Adrenal gland (tissue), 12 donors: ENCODE results near the gene KDM2B. TPM values are rescaled to one million over a fixed set of nuclear protein-coding genes. Genes with fewer than 3 reads are reported as not detected.

ENCODE experiments used
- DNase-seq, 7 donors: peaks; one replicate each; pipeline ENCODE4 v3.0.0-alpha.2; 2019 to 2020
- H3K27ac ChIP-seq, 5 donors: fragments of 200-600 bp; sonication (generic) in 4 of 5; 1 replicate in 3 of 5; 2 replicates in 2 of 5; pipeline versions ENCODE4 v1.5.1 to v1.8.0; 2016 to 2020; ENCODE audit warnings: mild to moderate bottlenecking in 1 of 5
- H3K27me3 ChIP-seq: fragments of 200-600 bp; 2 replicates; pipeline ENCODE4 v1.8.0; 2021
- H3K36me3 ChIP-seq, 2 donors: fragments of 200-600 bp; replicated peaks in 1 of 2; 1 replicate in 1 of 2; 2 replicates in 1 of 2; pipeline versions ENCODE4 v1.5.1 to v1.8.0; 2018 to 2022
- H3K4me1 ChIP-seq, 2 donors: fragments of 200-600 bp; replicated peaks in 1 of 2; 1 replicate in 1 of 2; 2 replicates in 1 of 2; pipeline versions ENCODE4 v1.5.1 to v1.8.0; 2018 to 2021
- H3K4me3 ChIP-seq, 4 donors: fragments of 200-600 bp; sonication (generic) in 3 of 4; one replicate each; pipeline ENCODE4 v1.5.1; 2016 to 2018
- H3K9me3 ChIP-seq, 3 donors: fragments of 200-600 bp; sonication (generic) in 1 of 3; replicated peaks in 1 of 3; 1 replicate in 2 of 3; 2 replicates in 1 of 3; pipeline versions ENCODE4 v1.5.1 to v1.8.0; 2016 to 2021
- CTCF ChIP-seq, 6 experiments: fragments of 450-650 bp in 4 of 6; fragments of 200-600 bp in 2 of 6; sonication (generic) in 1 of 6; IDR thresholded peaks; 1 replicate in 5 of 6; 2 replicates in 1 of 6; pipeline versions ENCODE4 v1.5.1 to v1.8.0; 2016 to 2021; ENCODE audit warnings: antibody characterized with exemption in 6 of 6, mild to moderate bottlenecking in 2 of 6, moderate library complexity in 1 of 6
- POLR2A ChIP-seq, 2 donors: fragments of 450-650 bp; IDR thresholded peaks; one replicate each; pipeline ENCODE4 v1.6.1; 2017; ENCODE audit warnings: antibody characterized with exemption in 2 of 2, mild to moderate bottlenecking in 2 of 2, moderate library complexity in 1 of 2
- WGBS, 4 donors: extraction: QIAGEN DNeasy Blood & Tissue Kit in 2 of 4; methylation state at CpG; one replicate each; pipeline versions ENCODE4 v1.1.5 to v1.1.7; 2013 to 2017; 5-methylcytosine and 5-hydroxymethylcytosine counted together
- intact Hi-C, 2 donors: fragments of 100-400 bp; cut with DNase I; formaldehyde crosslinking; loops; one replicate each; pipeline versions ENCODE4 v1.14.1 to v1.15.0; 2022 to 2023
- polyA plus RNA-seq, 3 donors: library from polyadenylated mRNA; stranded (reverse); fragments of 200-250 nt in 2 of 3; fragments of 350-450 nt in 1 of 3; fragmentation: Illumina TruSeq in 1 of 3; extraction: RNeasy Lipid Tissue Mini Kit (QIAGEN cat#74804) in 1 of 3; gene quantifications; one replicate each; pipeline ENCODE4 v1.2.3, GENCODE V29; 2013 to 2014
- total RNA-seq, 9 donors: library from RNA; depleted of rRNA in 4 of 9; stranded (reverse); fragments of >200 nt in 4 of 9; fragments of 120-200 nt in 1 of 9; fragmentation: NEBNext Ultra II Directional in 1 of 9; extraction: Animal tissue kit (Norgen Biotek cat#: 25700) in 1 of 9; gene quantifications; one replicate each; pipeline versions ENCODE4 v1.1.0 to v1.2.4, GENCODE V29; 2013 to 2023
- donor health status: healthy with polysubstance abuse.
- donor health status: Bipolar disorder and iron deficiency.
- donor health status: DM: yes; HTN: yes; CAD: no.
- donor health status: DM: no; HTN: no; CAD: no.
- donor health status: DM: no; HTN: no; CAD: no.
- donor health status: DM: yes; HTN: yes; CAD: no.

Gene KDM2B
- total and polyA plus RNA-seq, 12 donors, result 5.0 to 40.6 (median 17.2) TPM

GRCh38 chr12:121536899-121537813 lies 43.7 kb downstream of the KDM2B start:
- H3K36me3 ChIP-seq, result peaks cover 0 to 4% of the 10 kb centered on the region in 2 donors
- H3K27ac ChIP-seq, result peak overlapping the region; percentile 8 to 94 (median 83)
- no peaks in the 10 kb centered on the region for H3K27me3 ChIP-seq
- WGBS, 4 donors, result 0 to 3% (median 1%) methylated on average over 6 to 73 of the region's 73 CpGs
- peak overlapping the region; percentile 48 to 92 (median 66) for H3K4me3 ChIP-seq
- TF ChIP-seq CTCF (IDR thresholded peaks at IDR 0.05) (no peak), POLR2A (IDR thresholded peaks at IDR 0.05) (peak; percentile 2 to 67)
- intact Hi-C loops, result no loop called here
- DNase-seq, result peak; percentile 88 to 93 (median 92)
- H3K9me3 ChIP-seq, result no peaks in the 10 kb centered on the region
- peaks cover 24 to 29% of the 10 kb centered on the region in 2 donors for H3K4me1 ChIP-seq

DNA sequence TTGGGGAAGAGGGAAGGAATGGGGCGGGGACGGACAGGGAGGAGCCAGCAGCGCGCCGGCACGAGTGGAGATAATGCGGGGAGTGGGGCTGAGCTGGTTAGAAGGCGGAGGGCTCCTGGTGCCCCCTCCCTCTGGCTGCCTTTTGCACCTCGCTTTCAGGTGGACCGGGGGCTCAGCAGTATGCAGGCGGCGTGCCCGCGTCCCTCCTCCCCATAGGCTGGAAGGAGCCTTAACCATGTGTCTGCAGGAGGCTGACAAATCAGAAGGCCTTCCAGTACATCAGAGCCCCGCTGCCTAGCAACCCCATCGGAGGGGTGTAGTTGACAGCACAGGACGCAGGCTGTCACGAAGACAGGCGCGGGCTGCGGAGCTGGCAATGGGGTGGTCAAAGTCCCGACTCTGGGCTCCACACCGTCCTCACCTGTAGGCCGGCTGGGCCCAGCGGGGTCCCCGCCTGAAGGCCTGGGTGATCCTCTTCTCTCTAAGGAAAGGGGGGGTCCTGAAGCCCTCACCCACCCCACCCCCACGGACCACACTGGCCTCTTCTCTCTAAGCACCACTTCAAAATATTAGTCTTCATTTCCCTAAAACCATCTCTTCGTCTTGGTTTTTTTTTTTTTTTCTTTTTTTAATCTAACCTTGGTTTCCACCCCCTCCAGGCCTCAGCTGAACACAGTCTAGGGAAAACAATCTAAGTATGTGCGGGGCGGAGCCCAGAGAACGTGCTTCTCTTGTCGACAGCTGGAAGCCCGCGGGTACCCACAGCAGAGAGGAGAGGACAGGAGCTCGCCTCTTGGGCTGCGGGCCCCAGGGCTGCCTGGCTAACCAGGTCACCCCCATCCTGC lies 44.5 kb downstream of the KDM2B start:
- Histone ChIP-seq H3K4me3 (peak overlapping the region in 2 of 4 donors; percentile 55 to 76), H3K36me3 (peaks cover 0 to 4% of the 10 kb centered on the region in 2 donors), H3K9me3 (no peaks in the 10 kb centered on the region), H3K4me1 (peaks cover 24 to 30% of the 10 kb centered on the region in 2 donors), H3K27me3 (no peaks in the 10 kb centered on the region), H3K27ac (peak overlapping the region; percentile 8 to 94 (median 83))
- peak; percentile 74 to 94 (median 77) for DNase-seq
- WGBS, 4 donors, result 20 to 32% (median 24%) methylated on average over 21 to 36 of the region's 36 CpGs
- TF ChIP-seq CTCF (IDR thresholded peaks at IDR 0.05) (no peak), POLR2A (IDR thresholded peaks at IDR 0.05) (no peak)
- intact Hi-C loops, result no loop called here

DNA sequence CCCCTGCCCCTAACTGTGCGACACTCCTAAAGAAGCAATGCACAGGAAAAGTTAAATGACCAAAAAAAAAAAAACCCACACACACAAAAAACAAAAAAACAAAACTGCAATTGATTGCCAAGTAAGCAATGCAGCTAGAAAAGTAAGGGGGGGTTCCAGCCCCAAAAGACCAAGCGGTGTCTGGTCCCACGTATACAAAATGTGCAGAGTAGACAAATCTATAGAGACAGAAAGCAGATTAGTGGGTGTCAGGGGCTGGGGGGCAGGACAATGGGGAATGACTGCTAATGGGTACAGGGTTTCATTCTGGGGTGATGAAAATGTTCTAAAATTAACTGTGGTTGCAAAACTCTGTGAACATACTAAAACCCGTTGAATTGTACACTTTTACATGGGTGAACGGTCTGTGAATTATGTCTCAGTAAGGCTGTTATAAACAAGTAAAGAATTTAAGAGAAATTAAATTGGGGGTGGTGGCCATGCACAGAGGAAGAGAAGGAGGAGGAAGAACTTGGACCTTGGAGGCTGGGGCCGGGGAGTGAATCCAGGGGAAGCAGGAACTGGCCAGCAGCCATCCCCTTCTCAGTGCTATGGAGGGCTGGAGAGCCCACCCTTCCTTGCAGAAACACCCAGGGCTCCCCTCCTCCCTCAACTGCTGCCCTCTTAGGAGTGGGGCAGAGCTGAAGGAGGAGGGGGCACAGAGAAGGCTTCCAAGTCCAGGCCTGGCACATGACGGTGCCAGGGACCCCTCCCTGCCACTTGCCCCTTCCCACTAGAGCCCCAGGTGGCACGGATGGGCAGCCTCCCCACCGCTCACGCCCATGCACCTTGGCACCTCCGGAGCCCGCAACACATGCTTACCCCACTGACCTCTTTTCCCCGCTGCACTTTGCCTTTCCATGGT lies 45.4 kb downstream of the KDM2B start:
- H3K36me3 ChIP-seq, result peaks cover 0 to 4% of the 10 kb centered on the region in 2 donors
- 31 to 46% (median 42%) methylated on average over 12 to 13 of the region's 13 CpGs for WGBS, 4 donors
- intact Hi-C loops, result no loop called here
- no peaks in the 10 kb centered on the region for H3K27me3 ChIP-seq
- peak overlapping the region in 3 of 5 donors; percentile 83 to 94 (median 90) for H3K27ac ChIP-seq
- peaks cover 24 to 38% of the 10 kb centered on the region in 2 donors for H3K4me1 ChIP-seq
- no peak for TF ChIP-seq POLR2A (IDR thresholded peaks at IDR 0.05)
- TF ChIP-seq CTCF (IDR thresholded peaks at IDR 0.05), result no peak
- peak overlapping the region in 1 of 4 donors; percentile 55 for H3K4me3 ChIP-seq
- no peak for DNase-seq
- no peaks in the 10 kb centered on the region for H3K9me3 ChIP-seq
